Smooth muscle cell (in vitro differentiated cells): ENCODE data around the gene ZNF174. TPM values are rescaled to one million over a fixed set of nuclear protein-coding genes. Genes with fewer than 3 reads are reported as not detected.

Source experiments
- DNase-seq: peaks from one replicate; lab custom pipeline; 2025; ENCODE audit not compliant: unreplicated experiment; lab: John Stamatoyannopoulos, UW
- H2AFZ ChIP-seq: fragments of 200-600 bp; sonication (generic); 2 replicates; pipeline ENCODE4 v1.6.0; 2016; ENCODE audit warnings: antibody characterized with exemption, low read depth, mild to moderate bottlenecking
- H3F3A ChIP-seq: fragments of 200-600 bp; sonication (generic); 2 replicates; pipeline ENCODE4 v1.6.0; 2017; ENCODE audit warnings: antibody characterized with exemption, low read depth
- H3K27ac ChIP-seq: fragments of 200-600 bp; sonication (generic); 2 replicates; pipeline ENCODE4 v1.5.1; 2016; ENCODE audit warnings: low read depth, mild to moderate bottlenecking
- H3K27me3 ChIP-seq: fragments of 200-600 bp; sonication (generic); 2 replicates; pipeline ENCODE4 v1.6.1; 2016; ENCODE audit warnings: low read depth, mild to moderate bottlenecking
- H3K36me3 ChIP-seq: fragments of 200-600 bp; sonication (generic); 2 replicates; pipeline ENCODE4 v1.5.1; 2016; ENCODE audit warnings: low read depth
- H3K4me1 ChIP-seq: fragments of 200-600 bp; sonication (generic); 2 replicates; pipeline ENCODE4 v1.5.1; 2016; ENCODE audit warnings: low read depth
- H3K4me2 ChIP-seq: fragments of 200-600 bp; sonication (generic); 2 replicates; pipeline ENCODE4 v1.6.0; 2016; ENCODE audit warnings: mild to moderate bottlenecking
- H3K4me3 ChIP-seq: fragments of 200-600 bp; sonication (generic); 2 replicates; pipeline ENCODE4 v1.5.1; 2016; ENCODE audit warnings: mild to moderate bottlenecking
- H3K79me2 ChIP-seq: fragments of 200-600 bp; sonication (generic); 2 replicates; pipeline ENCODE4 v1.6.0; 2016; ENCODE audit warnings: low read depth, mild to moderate bottlenecking
- H3K9ac ChIP-seq: fragments of 200-600 bp; sonication (generic); 2 replicates; pipeline ENCODE4 v1.6.0; 2016; ENCODE audit warnings: low read depth
- H3K9me3 ChIP-seq: fragments of 200-600 bp; sonication (generic); replicated peaks from 2 replicates; pipeline ENCODE4 v1.5.1; 2016; ENCODE audit warnings: low read depth
- H4K20me1 ChIP-seq: fragments of 200-600 bp; sonication (generic); 2 replicates; pipeline ENCODE4 v1.6.0; 2016; ENCODE audit warnings: low read depth
- WGBS: methylation state at CpG from one replicate; pipeline ENCODE4 v1.1.7; 2016; ENCODE audit warnings: low lambda C conversion rate; 5-methylcytosine and 5-hydroxymethylcytosine counted together
- polyA plus RNA-seq: library from polyadenylated mRNA; unstranded; fragments of >200 nt; fragmentation: Nextera tagmentation; extraction: Ambion mirVana; gene quantifications from 2 replicates; pipeline ENCODE4 v1.2.1, GENCODE V29; 2016
- total RNA-seq: library from RNA; depleted of rRNA; stranded (reverse); fragments of >200 nt; gene quantifications from 2 replicates; pipeline ENCODE4 v1.2.3, GENCODE V29; 2014
- TF ChIP-seq, protein P1 (sequence below): fragments of 200-600 bp; sonication (generic); IDR thresholded peaks from 2 replicates; pipeline ENCODE4 v1.5.1; 2017; ENCODE audit warnings: borderline replicate concordance, mild to moderate bottlenecking, antibody characterized with exemption; ENCODE audit not compliant: insufficient read depth, poor library complexity, severe bottlenecking

The ZNF174 gene
- total and polyA plus RNA-seq, 2 experiments from 2014 or later, result 8.0 to 8.3 TPM

DNA sequence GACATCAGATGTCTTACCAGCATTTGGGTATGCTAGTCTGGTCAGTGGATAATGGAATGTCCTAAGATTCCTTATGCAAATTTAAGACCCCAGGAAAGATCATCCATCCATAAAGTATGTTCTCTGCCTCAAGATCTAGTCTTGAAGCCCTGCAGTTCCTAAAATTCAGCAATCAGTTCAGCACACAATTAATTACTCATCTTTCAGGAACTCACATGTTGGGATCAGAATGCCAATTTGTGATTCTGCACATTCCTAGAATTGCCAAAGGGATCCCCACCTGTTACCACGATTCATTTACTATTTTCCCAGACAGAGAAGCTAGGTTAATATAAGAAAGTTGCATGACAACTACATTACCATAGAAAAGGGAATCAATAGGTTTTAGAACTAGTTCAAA is 42.1 kb upstream of the ZNF174 start:
- no peak overlapping the region for H3K27ac ChIP-seq
- no peaks in the 10 kb centered on the region for H3K79me2 ChIP-seq
- H3K27me3 ChIP-seq, result no peaks in the 10 kb centered on the region
- H4K20me1 ChIP-seq, result no peaks in the 10 kb centered on the region
- H3K9ac ChIP-seq, result no peak overlapping the region
- H3K4me3 ChIP-seq, result no peak overlapping the region
- H3K36me3 ChIP-seq, result no peaks in the 10 kb centered on the region
- no peaks in the 10 kb centered on the region for H3K9me3 ChIP-seq
- no peaks in the 10 kb centered on the region for H3K4me1 ChIP-seq
- no peak overlapping the region for H2AFZ ChIP-seq
- WGBS, result 29% methylated on average over 1 of the region's 1 CpG
- no peak overlapping the region for H3K4me2 ChIP-seq
- no peak for DNase-seq
- no peaks in the 10 kb centered on the region for H3F3A ChIP-seq
- TF ChIP-seq, protein P1, sequence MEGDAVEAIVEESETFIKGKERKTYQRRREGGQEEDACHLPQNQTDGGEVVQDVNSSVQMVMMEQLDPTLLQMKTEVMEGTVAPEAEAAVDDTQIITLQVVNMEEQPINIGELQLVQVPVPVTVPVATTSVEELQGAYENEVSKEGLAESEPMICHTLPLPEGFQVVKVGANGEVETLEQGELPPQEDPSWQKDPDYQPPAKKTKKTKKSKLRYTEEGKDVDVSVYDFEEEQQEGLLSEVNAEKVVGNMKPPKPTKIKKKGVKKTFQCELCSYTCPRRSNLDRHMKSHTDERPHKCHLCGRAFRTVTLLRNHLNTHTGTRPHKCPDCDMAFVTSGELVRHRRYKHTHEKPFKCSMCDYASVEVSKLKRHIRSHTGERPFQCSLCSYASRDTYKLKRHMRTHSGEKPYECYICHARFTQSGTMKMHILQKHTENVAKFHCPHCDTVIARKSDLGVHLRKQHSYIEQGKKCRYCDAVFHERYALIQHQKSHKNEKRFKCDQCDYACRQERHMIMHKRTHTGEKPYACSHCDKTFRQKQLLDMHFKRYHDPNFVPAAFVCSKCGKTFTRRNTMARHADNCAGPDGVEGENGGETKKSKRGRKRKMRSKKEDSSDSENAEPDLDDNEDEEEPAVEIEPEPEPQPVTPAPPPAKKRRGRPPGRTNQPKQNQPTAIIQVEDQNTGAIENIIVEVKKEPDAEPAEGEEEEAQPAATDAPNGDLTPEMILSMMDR, result no peak

DNA sequence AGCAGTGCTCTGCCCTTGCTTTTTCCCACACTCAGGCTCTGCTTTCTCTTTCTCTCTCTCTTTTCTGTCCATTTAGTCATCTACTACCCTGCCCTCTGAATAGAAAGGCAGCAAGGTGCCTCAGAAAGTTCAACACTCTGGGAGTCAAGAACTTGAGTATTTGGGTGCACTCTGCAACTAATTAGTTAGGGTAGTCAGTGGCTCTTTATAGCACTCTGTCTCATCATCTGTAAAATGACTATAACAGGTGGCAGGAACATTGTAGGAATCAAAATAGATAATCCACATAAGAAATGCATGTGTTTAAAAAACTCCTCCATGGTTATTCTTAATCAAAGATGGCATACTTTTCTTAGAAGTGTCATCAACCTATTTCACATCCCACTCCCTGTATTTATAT is 38.1 kb upstream of the ZNF174 start:
- Histone ChIP-seq H3K4me2 (no peak overlapping the region), H3K4me3 (no peak overlapping the region), H3F3A (no peaks in the 10 kb centered on the region), H3K9ac (no peak overlapping the region), H3K36me3 (no peaks in the 10 kb centered on the region), H3K27ac (no peak overlapping the region), H3K4me1 (no peaks in the 10 kb centered on the region), H3K27me3 (no peaks in the 10 kb centered on the region), H3K9me3 (no peaks in the 10 kb centered on the region), H2AFZ (no peak overlapping the region), H3K79me2 (no peaks in the 10 kb centered on the region), H4K20me1 (no peaks in the 10 kb centered on the region)
- TF ChIP-seq, protein P1, result no peak
- no peak for DNase-seq

DNA sequence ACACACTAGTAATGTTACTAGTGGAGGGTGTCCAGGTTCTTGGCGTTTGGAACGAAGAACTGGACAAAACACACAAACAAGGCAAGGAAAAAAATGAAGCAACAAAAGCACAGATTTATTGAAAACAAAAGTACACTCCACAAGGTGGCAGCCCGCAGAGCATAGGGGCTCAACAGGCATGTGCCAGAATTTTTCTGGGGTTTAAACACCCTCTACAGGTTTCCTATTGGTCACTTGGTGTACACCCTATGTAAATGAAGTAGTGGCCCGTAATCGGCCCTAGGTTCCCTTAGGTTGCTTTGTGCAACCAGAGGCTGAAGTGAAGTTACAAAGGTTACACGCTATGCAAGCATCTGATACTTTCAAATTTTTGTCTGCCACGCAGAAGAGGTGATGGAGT is 37.2 kb upstream of the ZNF174 start:
- WGBS, result 83% methylated on average over 7 of the region's 7 CpGs
- H3K9ac ChIP-seq, result no peak overlapping the region
- no peaks in the 10 kb centered on the region for H4K20me1 ChIP-seq
- H3K9me3 ChIP-seq, result no peaks in the 10 kb centered on the region
- no peaks in the 10 kb centered on the region for H3K27me3 ChIP-seq
- no peaks in the 10 kb centered on the region for H3K79me2 ChIP-seq
- H2AFZ ChIP-seq, result no peak overlapping the region
- TF ChIP-seq, protein P1, result no peak
- H3K27ac ChIP-seq, result no peak overlapping the region
- H3F3A ChIP-seq, result no peaks in the 10 kb centered on the region
- no peak overlapping the region for H3K4me2 ChIP-seq
- no peaks in the 10 kb centered on the region for H3K36me3 ChIP-seq
- no peaks in the 10 kb centered on the region for H3K4me1 ChIP-seq
- H3K4me3 ChIP-seq, result no peak overlapping the region
- no peak for DNase-seq

DNA sequence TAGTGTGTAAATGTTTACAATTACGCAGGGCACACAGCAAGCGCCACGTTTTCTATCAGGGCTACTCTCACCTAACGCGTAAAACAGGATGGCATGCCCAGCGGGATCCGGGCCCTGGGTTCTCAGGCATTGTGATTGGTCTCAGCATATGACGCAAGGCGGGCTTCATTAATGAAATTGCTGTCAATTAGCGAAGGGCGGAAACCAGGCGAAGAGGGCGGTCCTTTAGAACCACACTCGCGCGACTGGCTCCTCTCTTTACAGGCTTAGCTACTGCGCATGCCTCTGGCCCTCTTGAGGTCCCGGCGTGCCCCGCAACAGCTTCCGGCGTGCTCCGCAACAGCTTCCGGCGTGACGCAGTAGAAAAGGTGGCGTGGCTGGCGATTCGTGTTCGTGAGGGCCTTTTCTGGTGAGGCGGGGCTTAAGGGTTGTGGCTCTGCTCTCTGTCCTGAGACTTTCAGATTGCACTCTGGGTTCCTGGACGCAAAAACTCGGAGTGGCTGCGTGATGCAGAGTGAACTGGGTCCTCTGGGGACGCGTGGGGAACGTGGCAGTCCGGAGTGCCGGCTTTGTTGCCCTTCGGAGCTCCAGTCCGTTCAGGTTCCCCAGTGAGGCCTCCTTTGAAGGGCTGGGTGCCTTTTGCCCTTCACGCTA is 36.1 kb upstream of the ZNF174 start:
- Histone ChIP-seq H3K36me3 (no peaks in the 10 kb centered on the region), H3K4me1 (no peaks in the 10 kb centered on the region), H3F3A (no peaks in the 10 kb centered on the region), H3K9ac (no peak overlapping the region), H3K9me3 (no peaks in the 10 kb centered on the region), H3K4me3 (no peak overlapping the region), H4K20me1 (no peaks in the 10 kb centered on the region), H3K4me2 (no peak overlapping the region), H2AFZ (no peak overlapping the region), H3K79me2 (no peaks in the 10 kb centered on the region), H3K27ac (no peak overlapping the region), H3K27me3 (no peaks in the 10 kb centered on the region)
- DNase-seq, result no peak
- 91% methylated on average over 42 of the region's 42 CpGs for WGBS
- TF ChIP-seq, protein P1, result no peak
